ENCODE measurements around the gene SEMA5A. TPM values are rescaled to one million over a fixed set of nuclear protein-coding genes. Genes with fewer than 3 reads are reported as not detected.

SEMA5A gene
- total RNA-seq, 4 donors from 2014 or later, result 2.6 to 36.5 (median 4.7) TPM

DNA sequence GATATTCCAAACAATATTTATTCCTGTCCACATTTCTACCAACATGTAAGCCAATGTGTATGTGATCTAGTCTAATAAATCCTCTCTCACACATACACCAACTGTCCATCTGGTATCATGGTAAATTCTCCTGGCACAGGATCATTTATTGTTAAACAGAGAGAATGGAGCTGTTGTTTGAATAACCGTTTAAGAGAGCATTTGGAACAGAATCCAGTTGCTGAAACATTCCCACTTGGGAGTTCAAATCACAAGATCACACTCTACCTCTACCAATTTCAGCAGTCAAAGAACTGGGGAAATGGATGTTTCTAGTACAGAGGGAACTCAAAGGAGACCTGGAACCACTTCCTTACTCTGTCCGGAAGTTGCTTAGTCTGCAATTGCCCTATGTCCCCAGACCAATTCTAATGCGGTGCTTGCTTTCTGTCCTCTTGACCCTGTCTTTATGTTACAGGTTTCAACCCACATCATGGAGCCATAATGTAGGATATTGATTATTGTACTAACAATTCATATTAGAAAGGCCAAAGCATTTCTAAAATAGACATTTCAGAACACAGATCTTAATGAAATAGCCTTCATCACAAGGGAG is 488.4 kb downstream of the SEMA5A start:
- TF ChIP-seq CTCF (IDR thresholded peaks at IDR 0.05; ENCODE audit: low read depth), result no peak

DNA sequence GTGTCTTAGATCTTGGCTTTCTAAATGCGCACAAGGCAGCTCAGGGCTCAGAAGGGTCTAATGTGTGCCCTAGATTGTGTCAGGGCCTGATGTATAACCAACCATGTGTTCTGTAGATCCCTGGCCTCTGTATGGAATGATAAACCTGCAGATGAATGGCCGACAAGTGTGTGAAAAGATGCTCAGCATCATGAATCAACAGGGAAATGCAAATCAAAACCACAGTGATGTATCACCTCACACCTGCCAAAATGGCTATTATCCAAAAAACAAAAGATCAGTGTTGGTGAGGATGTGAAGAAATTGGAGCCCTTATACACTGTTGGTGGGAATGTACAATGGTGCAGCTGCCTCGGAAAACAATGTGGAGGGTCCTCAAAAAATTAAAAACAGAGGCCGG is 489.8 kb downstream of the SEMA5A start:
- no peak for TF ChIP-seq CTCF (IDR thresholded peaks at IDR 0.05; ENCODE audit: low read depth)

- TF ChIP-seq CTCF (IDR thresholded peaks at IDR 0.05; ENCODE audit: low read depth), result no peak
Measured at GRCh38 chr5:9054821-9055589, 490.9 kb downstream of the SEMA5A start.

DNA sequence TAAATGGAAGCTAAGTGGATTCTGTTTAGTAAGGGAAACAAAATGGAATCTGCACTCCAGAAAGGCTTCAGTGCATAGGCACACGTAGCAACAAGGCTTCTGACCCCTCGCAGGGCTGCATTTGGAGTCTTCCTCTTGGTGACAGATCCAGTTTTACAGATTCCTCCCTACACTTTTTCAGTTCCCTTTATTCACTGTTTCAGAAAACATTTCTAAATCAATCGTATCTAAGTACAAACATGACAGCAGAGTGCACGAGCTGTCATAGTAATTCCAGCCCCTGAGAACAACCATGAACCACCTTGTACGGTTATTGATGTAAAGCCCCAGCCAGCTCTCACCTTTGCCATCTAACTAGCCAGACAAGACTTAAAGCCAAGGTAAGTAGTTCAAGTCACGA is 491.6 kb downstream of the SEMA5A start:
- TF ChIP-seq CTCF (IDR thresholded peaks at IDR 0.05; ENCODE audit: low read depth), result no peak

DNA sequence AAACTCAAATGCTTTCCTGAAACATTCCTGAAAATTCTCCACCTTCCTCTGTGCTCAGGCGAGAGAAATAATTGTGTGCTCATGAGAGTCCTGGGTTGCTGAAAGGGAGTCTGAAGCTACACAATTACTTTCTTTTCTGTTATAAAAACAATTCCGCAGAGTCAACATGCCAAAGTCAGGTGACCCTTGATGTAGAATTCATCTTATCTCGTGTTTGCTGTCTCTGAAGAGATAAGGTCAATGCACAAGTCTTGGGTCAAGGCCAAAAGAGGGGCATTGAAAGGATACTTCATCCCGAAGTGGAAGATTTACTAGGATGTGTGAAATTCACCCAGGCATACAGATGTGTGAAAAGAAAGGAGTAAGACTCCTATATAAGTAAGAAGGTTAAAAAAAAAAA is 493.5 kb downstream of the SEMA5A start:
- no peak for TF ChIP-seq CTCF (IDR thresholded peaks at IDR 0.05; ENCODE audit: low read depth)

DNA sequence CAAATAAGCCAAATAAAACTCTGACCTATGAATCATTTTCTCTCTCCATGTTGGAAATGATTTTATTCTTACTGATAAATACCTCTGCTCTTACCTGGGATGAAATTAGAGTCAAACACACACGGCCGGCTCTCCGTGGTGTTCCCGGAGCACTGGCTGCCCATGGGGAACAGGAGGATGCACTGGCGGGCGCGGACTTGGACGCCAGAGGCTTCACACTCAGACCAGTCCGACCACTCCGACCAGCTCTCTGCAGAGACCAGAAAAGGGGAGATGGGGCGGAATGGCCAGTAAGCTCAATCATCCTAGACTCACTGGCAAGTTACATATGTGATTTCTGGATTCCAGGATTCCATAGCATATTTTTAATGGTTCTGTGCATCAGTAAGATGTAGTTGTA is 494.1 kb downstream of the SEMA5A start:
- TF ChIP-seq CTCF (IDR thresholded peaks at IDR 0.05; ENCODE audit: low read depth), result no peak

DNA sequence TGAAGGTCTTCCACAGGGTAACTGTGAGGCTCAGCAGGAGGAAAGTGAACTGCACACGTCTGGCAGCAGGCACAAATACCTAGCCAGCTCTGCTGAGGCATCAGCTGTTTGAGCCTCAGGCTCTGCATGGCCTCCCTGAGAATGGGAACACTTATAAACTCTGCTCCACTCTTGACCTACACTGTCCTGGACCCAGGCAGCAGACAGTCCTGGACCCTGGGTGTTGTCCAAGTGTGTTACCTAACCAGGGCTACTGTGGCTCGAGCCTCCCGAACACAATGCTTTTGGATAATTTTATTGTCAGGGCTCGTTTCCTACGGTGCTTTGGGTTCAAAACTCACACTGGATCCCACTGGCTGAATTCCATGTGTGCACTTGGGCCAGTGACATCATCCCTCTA is 497.9 kb downstream of the SEMA5A start:
- no peak for TF ChIP-seq CTCF (IDR thresholded peaks at IDR 0.05; ENCODE audit: low read depth)
